ENCODE results near the gene BPIFB3. TPM values are rescaled to one million over a fixed set of nuclear protein-coding genes. Genes with fewer than 3 reads are reported as not detected.

The BPIFB3 gene
- total RNA-seq, 4 donors from 2014 or later: not detected

GRCh38 chr20:33009214-33010132 lies 44.2 kb upstream of the BPIFB3 start:
- ATAC-seq (no peak), DNase-seq (no peak)
- no peak overlapping the region for H3K27ac ChIP-seq
- in situ Hi-C loops (cut with MboI; ENCODE audit: low sequenced_read_pairs in 4 of 4) (loop anchor here in 1 of 4 donors (25.0 kb wide), 1 partner anchor 97 kb away; no protein-coding TSS in a partner anchor), intact Hi-C loops (cut with DNase I; ENCODE audit: low total_unique reads) (no loop called here)
- no peaks in the 10 kb centered on the region for H3K9me3 ChIP-seq
- H3K27me3 ChIP-seq: peaks cover 0 to 17% (median 2%) of the 10 kb centered on the region in 3 donors
- no peaks in the 10 kb centered on the region for H3K36me3 ChIP-seq
- no peak overlapping the region for H3K4me3 ChIP-seq
- TF ChIP-seq CTCF (IDR thresholded peaks at IDR 0.05 in 4 of 5, conservative IDR thresholded peaks at IDR 0.05 in 1 of 5): no peak
- no peak for TF ChIP-seq POLR2A (IDR thresholded peaks at IDR 0.05)
- H3K4me1 ChIP-seq: no peaks in the 10 kb centered on the region

- intact Hi-C loops (cut with DNase I; ENCODE audit: low total_unique reads) (no loop called here), in situ Hi-C loops (cut with MboI; ENCODE audit: low sequenced_read_pairs in 4 of 4) (loop anchor here in 1 of 4 donors (25.0 kb wide), 1 partner anchor 98 kb away; no protein-coding TSS in a partner anchor)
- Histone ChIP-seq H3K4me3 (no peak overlapping the region), H3K4me1 (no peaks in the 10 kb centered on the region), H3K27me3 (peaks cover 0 to 22% (median 2%) of the 10 kb centered on the region in 3 donors), H3K27ac (no peak overlapping the region), H3K36me3 (no peaks in the 10 kb centered on the region), H3K9me3 (no peaks in the 10 kb centered on the region)
- DNase-seq (no peak), ATAC-seq (no peak)
- no peak for TF ChIP-seq CTCF (IDR thresholded peaks at IDR 0.05 in 4 of 5, conservative IDR thresholded peaks at IDR 0.05 in 1 of 5)
- TF ChIP-seq POLR2A (IDR thresholded peaks at IDR 0.05): no peak
Observed at GRCh38 chr20:33010133-33010504, 43.6 kb upstream of the BPIFB3 start.

GRCh38 chr20:33010674-33011449 lies 42.8 kb upstream of the BPIFB3 start:
- Histone ChIP-seq H3K4me1 (no peaks in the 10 kb centered on the region), H3K27ac (no peak overlapping the region), H3K9me3 (no peaks in the 10 kb centered on the region), H3K4me3 (no peak overlapping the region), H3K36me3 (no peaks in the 10 kb centered on the region), H3K27me3 (peaks cover 0 to 22% (median 6%) of the 10 kb centered on the region in 3 donors)
- in situ Hi-C loops (cut with MboI; ENCODE audit: low sequenced_read_pairs in 4 of 4) (loop anchor here in 1 of 4 donors (25.0 kb wide), 1 partner anchor 99 kb away; no protein-coding TSS in a partner anchor), intact Hi-C loops (cut with DNase I; ENCODE audit: low total_unique reads) (no loop called here)
- ATAC-seq (no peak), DNase-seq (no peak)
- TF ChIP-seq POLR2A (IDR thresholded peaks at IDR 0.05) (no peak), CTCF (IDR thresholded peaks at IDR 0.05 in 4 of 5, conservative IDR thresholded peaks at IDR 0.05 in 1 of 5) (no peak)

GRCh38 chr20:33012327-33013189 lies 41.1 kb upstream of the BPIFB3 start:
- no peak overlapping the region for H3K4me3 ChIP-seq
- DNase-seq: no peak
- in situ Hi-C loops (cut with MboI; ENCODE audit: low sequenced_read_pairs in 4 of 4) (loop anchor here in 1 of 4 donors (25.0 kb wide), 1 partner anchor 100 kb away; no protein-coding TSS in a partner anchor), intact Hi-C loops (cut with DNase I; ENCODE audit: low total_unique reads) (no loop called here)
- no peak overlapping the region for H3K27ac ChIP-seq
- ATAC-seq: no peak
- peaks cover 0 to 31% (median 6%) of the 10 kb centered on the region in 3 donors for H3K27me3 ChIP-seq
- H3K4me1 ChIP-seq: no peaks in the 10 kb centered on the region
- H3K36me3 ChIP-seq: no peaks in the 10 kb centered on the region
- no peak for TF ChIP-seq POLR2A (IDR thresholded peaks at IDR 0.05)
- TF ChIP-seq CTCF (IDR thresholded peaks at IDR 0.05 in 4 of 5, conservative IDR thresholded peaks at IDR 0.05 in 1 of 5): no peak
- H3K9me3 ChIP-seq: no peaks in the 10 kb centered on the region

Measured in gastrocnemius medialis (tissue), 4 donors.